HEK293T (cell line): ENCODE results near the gene ANP32B.

ENCODE experiments used
- FOXK2 ChIP-seq: fragments of 450-650 bp; IDR thresholded peaks from 2 replicates; pipeline ENCODE4 v1.6.1; 2016; ENCODE audit warnings: mild to moderate bottlenecking
- L3MBTL2 ChIP-seq: fragments of 450-650 bp; conservative IDR thresholded peaks from 2 replicates; pipeline ENCODE4 v1.6.1; 2016; ENCODE audit warnings: mild to moderate bottlenecking

- TF ChIP-seq FOXK2 (no peak), L3MBTL2 (no peak)
Observed at GRCh38 chr9:98049288-98050072, 66.3 kb downstream of the ANP32B start.
